Measurements from ENCODE around the gene JARID2. TPM values are rescaled to one million over a fixed set of nuclear protein-coding genes. Genes with fewer than 3 reads are reported as not detected.

JARID2 gene
- total RNA-seq, 1 donor from 2014 or later, result 13.8 TPM

GRCh38 chr6:15434823-15435380 is 189.0 kb downstream of the JARID2 start:
- DNase-seq (ENCODE audit: low spot score), result no peak

GRCh38 chr6:15435468-15435867 is 189.6 kb downstream of the JARID2 start:
- no peak for DNase-seq (ENCODE audit: low spot score)

- no peak for DNase-seq (ENCODE audit: low spot score)
Measured at GRCh38 chr6:15436451-15436850, 190.6 kb downstream of the JARID2 start.

- no peak for DNase-seq (ENCODE audit: low spot score)
Measured at GRCh38 chr6:15437090-15437635, 191.3 kb downstream of the JARID2 start.

GRCh38 chr6:15439410-15440025 is 193.6 kb downstream of the JARID2 start:
- no peak for DNase-seq (ENCODE audit: low spot score)

GRCh38 chr6:15440040-15440439 is 194.2 kb downstream of the JARID2 start:
- DNase-seq (ENCODE audit: low spot score), result no peak

GRCh38 chr6:15441215-15441868 is 195.5 kb downstream of the JARID2 start:
- no peak for DNase-seq (ENCODE audit: low spot score)

- DNase-seq (ENCODE audit: low spot score), result no peak
Measured at GRCh38 chr6:15441981-15442380, 196.1 kb downstream of the JARID2 start.

- no peak for DNase-seq (ENCODE audit: low spot score)
Measured at GRCh38 chr6:15442467-15442866, 196.6 kb downstream of the JARID2 start.

GRCh38 chr6:15443119-15443830 is 197.4 kb downstream of the JARID2 start:
- DNase-seq (ENCODE audit: low spot score), result no peak

GRCh38 chr6:15444081-15444731 is 198.3 kb downstream of the JARID2 start:
- DNase-seq (ENCODE audit: low spot score), result no peak

- DNase-seq (ENCODE audit: low spot score), result no peak
Measured at GRCh38 chr6:15444881-15445280, 199.0 kb downstream of the JARID2 start.

- no peak for DNase-seq (ENCODE audit: low spot score)
Measured at GRCh38 chr6:15447546-15448267, 201.8 kb downstream of the JARID2 start.

- no peak for DNase-seq (ENCODE audit: low spot score)
Measured at GRCh38 chr6:15449011-15449410, 203.1 kb downstream of the JARID2 start.

- no peak for DNase-seq (ENCODE audit: low spot score)
Measured at GRCh38 chr6:15451738-15452137, 205.9 kb downstream of the JARID2 start.

- DNase-seq (ENCODE audit: low spot score), result no peak
Measured at GRCh38 chr6:15452182-15452941, 206.5 kb downstream of the JARID2 start.

GRCh38 chr6:15453186-15453585 is 207.3 kb downstream of the JARID2 start:
- DNase-seq (ENCODE audit: low spot score), result no peak

- DNase-seq (ENCODE audit: low spot score), result no peak
Measured at GRCh38 chr6:15453622-15454021, 207.8 kb downstream of the JARID2 start.

- no peak for DNase-seq (ENCODE audit: low spot score)
Measured at GRCh38 chr6:15456422-15456821, 210.6 kb downstream of the JARID2 start.

GRCh38 chr6:15457121-15457650 is 211.3 kb downstream of the JARID2 start:
- DNase-seq (ENCODE audit: low spot score), result no peak
